Measurements from ENCODE around the gene ASGR2. TPM values are rescaled to one million over a fixed set of nuclear protein-coding genes. Genes with fewer than 3 reads are reported as not detected.

ASGR2 gene
- total RNA-seq, 6 experiments from 2014 or later: not detected

- Mint-ChIP-seq H3K4me3 (no peak within 1 kb of the TSS), H3K9me3 (no peaks in the 10 kb centered on the region), H3K4me1 (ENCODE audit: low read depth) (peaks cover 6% of the 10 kb centered on the region; the same call in 1 of the 2 replicates)
Measured at GRCh38 chr17:7079581-7080455, 34.8 kb downstream of the ASGR2 start, which contains the start of gene CLEC10A. Gene CLEC10A, minus strand, starts transcription at chr17:7080251. Its CDS starts 1,439 bp downstream, at chr17:7078812.

GRCh38 chr17:7078711-7079110 is 35.9 kb downstream of the ASGR2 start:
- Mint-ChIP-seq H3K27ac (no peak overlapping the region), H3K4me1 (ENCODE audit: low read depth) (peaks cover 5% of the 10 kb centered on the region; the same call in 1 of the 2 replicates), H3K4me3 (no peak overlapping the region), H3K36me3 (ENCODE audit: low read depth) (no peaks in the 10 kb centered on the region; the same call in 1 of the 2 replicates), H3K27me3 (ENCODE audit: insufficient read depth) (peaks cover 24% of the 10 kb centered on the region), H3K9me3 (no peaks in the 10 kb centered on the region)
- DNase-seq: no peak
- TF ChIP-seq CTCF (IDR thresholded peaks at IDR 0.05): no peak

More at GRCh38 chr17:7079581-7080455, 34.8 kb downstream of the ASGR2 start, which contains the start of gene CLEC10A:
- Mint-ChIP-seq H3K36me3 (ENCODE audit: low read depth) (no peaks in the 10 kb centered on the region; the same call in 1 of the 2 replicates), H3K27me3 (ENCODE audit: insufficient read depth) (peaks cover 24% of the 10 kb centered on the region), H3K27ac (no peak within 1 kb of the TSS)
- TF ChIP-seq CTCF (IDR thresholded peaks at IDR 0.05): no peak
- no peak for DNase-seq

- no peaks in the 10 kb centered on the region for H3K9me3 Mint-ChIP-seq
- no peaks in the 10 kb centered on the region; the same call in 1 of the 2 replicates for H3K36me3 Mint-ChIP-seq (ENCODE audit: low read depth)
- no peak for TF ChIP-seq CTCF (IDR thresholded peaks at IDR 0.05)
- H3K27me3 Mint-ChIP-seq (ENCODE audit: insufficient read depth): peaks cover 27% of the 10 kb centered on the region
- H3K27ac Mint-ChIP-seq: no peak overlapping the region
- H3K4me1 Mint-ChIP-seq (ENCODE audit: low read depth): no peaks in the 10 kb centered on the region
- H3K4me3 Mint-ChIP-seq: no peak overlapping the region
- DNase-seq: no peak
Measured at GRCh38 chr17:7077911-7078546, 36.6 kb downstream of the ASGR2 start.

- DNase-seq: no peak
- Mint-ChIP-seq H3K4me1 (ENCODE audit: low read depth) (no peaks in the 10 kb centered on the region), H3K9me3 (no peaks in the 10 kb centered on the region), H3K27me3 (ENCODE audit: insufficient read depth) (peaks cover 34% of the 10 kb centered on the region), H3K4me3 (no peak overlapping the region), H3K27ac (no peak overlapping the region), H3K36me3 (ENCODE audit: low read depth) (no peaks in the 10 kb centered on the region)
- no peak for TF ChIP-seq CTCF (IDR thresholded peaks at IDR 0.05)
Measured at GRCh38 chr17:7074931-7075330, 39.7 kb downstream of the ASGR2 start.

GRCh38 chr17:7072406-7072805 is 42.2 kb downstream of the ASGR2 start:
- Mint-ChIP-seq H3K27me3 (ENCODE audit: insufficient read depth) (peaks cover 37% of the 10 kb centered on the region), H3K36me3 (ENCODE audit: low read depth) (peaks cover 12% of the 10 kb centered on the region), H3K9me3 (peaks cover 13% of the 10 kb centered on the region), H3K4me3 (no peak overlapping the region), H3K4me1 (ENCODE audit: low read depth) (no peaks in the 10 kb centered on the region), H3K27ac (no peak overlapping the region)
- no peak for DNase-seq
- no peak for TF ChIP-seq CTCF (IDR thresholded peaks at IDR 0.05)
